ENCODE results near the gene ZP2.

- TF ChIP-seq TAF1 (IDR thresholded peaks at IDR 0.05; ENCODE audit: borderline replicate concordance, low read depth, low read length) (no peak), POLR2AphosphoS5 (IDR thresholded peaks at IDR 0.05; ENCODE audit: low read depth, low read length) (no peak)
Observed at GRCh38 chr16:21222495-21223337, 11.3 kb upstream of the ZP2 start.

Data from GM12892 (cell line).